ENCODE measurements around the gene SIPA1.

GRCh38 chr11:65590240-65590738 is 47.6 kb upstream of the SIPA1 start:
- TF ChIP-seq SUZ12 (IDR thresholded peaks at IDR 0.05) (no peak), FOXM1 (IDR thresholded peaks at IDR 0.05; ENCODE audit: borderline replicate concordance) (no peak), ELF4 (IDR thresholded peaks at IDR 0.05) (no peak), HDGF (IDR thresholded peaks at IDR 0.05; ENCODE audit: borderline replicate concordance) (no peak), TARDBP (IDR thresholded peaks at IDR 0.05) (no peak), BHLHE40 (IDR thresholded peaks at IDR 0.05; ENCODE audit: borderline replicate concordance) (no peak), ZNF384 (IDR thresholded peaks at IDR 0.05) (no peak), ARNT (IDR thresholded peaks at IDR 0.05) (no peak), SP1 (IDR thresholded peaks at IDR 0.05) (no peak), FOXK2 (IDR thresholded peaks at IDR 0.05) (no peak), FOXA1 (IDR thresholded peaks at IDR 0.05) (no peak), PKNOX1 (IDR thresholded peaks at IDR 0.05) (no peak), LEF1 (IDR thresholded peaks at IDR 0.05; ENCODE audit: borderline replicate concordance) (no peak), NFRKB (IDR thresholded peaks at IDR 0.05) (no peak)

Data from HEK293T (cell line).